COLO668 (cell line): ENCODE results near the gene OR10K2.

ENCODE experiments used
- DNase-seq: peaks from one replicate; lab custom pipeline; 2025; ENCODE audit not compliant: unreplicated experiment; lab: John Stamatoyannopoulos, UW

Gene OR10K2

DNA sequence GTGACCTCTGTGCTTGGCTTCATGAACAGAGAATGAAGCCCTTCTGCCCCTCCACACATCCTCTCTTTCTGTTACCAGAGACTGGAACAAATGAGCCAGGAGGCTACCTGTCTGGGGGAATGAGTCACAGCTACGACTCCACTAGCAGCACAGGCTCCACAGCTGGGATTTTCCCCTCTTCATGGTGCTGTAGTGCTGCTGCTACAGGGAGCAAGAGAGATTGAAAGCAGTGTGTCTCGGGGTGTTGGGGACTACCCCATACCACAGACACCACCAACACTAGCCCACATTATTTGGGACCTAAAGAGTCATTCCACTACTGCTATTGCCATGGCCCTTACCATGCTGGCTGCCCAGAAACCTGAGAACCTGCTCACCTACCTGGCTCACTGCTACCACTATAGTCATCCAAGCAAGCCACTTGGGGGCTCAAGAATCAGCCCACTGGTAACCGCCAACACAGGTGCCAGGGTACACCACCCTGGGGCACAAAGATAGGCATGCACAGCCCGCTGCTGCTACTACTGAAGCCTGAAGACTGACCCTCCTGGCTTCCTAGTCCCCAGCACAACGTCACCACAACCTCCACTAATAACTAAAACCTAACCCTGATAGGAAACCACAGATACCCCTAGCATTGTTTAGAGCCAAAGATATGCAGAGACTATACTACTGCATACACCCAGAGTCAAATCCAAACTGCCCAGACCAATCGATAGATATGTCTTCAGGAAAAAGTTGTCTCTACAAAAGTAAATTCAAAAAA lies 54.7 kb downstream of the OR10K2 start:
- DNase-seq = no peak
